GM18858 (cell line): ENCODE data around the gene DET1.
"Not testable (repeated sequence)": the region's sequence is repeated elsewhere in the genome, so short reads cannot be mapped to it uniquely, and the experiment has no call there.

Experiments
- ATAC-seq: cut with Tn5 transposase; IDR thresholded peaks from one replicate; pipeline ENCODE4 v1.9.1; 2021; ENCODE audit not compliant: unreplicated experiment

DET1 gene

DNA sequence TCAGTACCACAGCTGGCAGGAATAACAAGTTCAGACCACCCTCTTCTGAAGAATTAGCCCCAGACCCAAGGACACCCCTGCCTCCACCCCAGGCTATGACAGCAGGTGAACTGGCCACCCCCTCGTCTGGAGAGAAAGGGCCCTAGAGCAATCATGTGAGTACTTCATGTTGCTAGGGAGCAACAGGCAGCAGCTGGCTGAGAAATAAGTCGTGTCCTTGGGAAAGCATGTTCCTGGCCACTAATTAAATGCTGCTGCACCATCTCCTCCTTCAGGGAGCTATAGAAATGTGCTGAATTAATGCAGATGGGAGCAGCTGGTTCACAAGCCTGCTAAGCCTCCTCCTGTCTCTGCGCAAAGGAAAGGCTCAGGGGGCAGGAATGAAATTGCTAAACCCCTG lies 47.5 kb downstream of the DET1 start:
- ATAC-seq = no peak

DNA sequence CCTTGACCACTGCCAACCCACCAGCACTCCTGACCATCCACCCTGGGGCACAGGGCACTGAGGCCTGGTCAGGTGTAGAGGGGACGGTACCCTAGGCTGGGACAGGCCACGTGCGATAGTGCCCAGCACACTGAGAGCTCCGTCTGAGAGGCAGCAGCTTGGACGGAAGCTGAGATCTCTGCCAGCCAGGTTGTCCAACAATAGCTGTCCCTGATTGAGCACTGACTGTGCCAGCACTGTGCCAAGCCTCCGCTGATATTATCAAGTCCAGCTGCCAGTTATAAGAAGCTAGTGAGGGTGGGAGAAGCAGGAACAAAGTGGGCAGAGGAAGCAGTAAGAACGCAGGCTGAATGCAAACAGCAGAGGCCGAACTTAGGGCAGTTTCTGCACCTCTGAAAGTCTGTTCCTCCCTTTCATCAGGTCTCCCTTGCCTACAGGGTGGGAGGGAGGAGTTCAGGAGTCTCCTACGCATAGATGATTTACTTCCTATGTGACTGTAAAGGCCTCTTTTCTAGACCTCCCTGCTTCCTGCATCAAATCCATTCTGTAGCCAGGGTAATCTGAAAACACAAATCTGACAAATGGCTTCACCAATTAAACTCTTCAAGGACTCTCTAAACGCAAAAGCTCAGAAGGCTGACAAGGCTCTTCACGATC lies 49.2 kb downstream of the DET1 start:
- ATAC-seq = no peak

DNA sequence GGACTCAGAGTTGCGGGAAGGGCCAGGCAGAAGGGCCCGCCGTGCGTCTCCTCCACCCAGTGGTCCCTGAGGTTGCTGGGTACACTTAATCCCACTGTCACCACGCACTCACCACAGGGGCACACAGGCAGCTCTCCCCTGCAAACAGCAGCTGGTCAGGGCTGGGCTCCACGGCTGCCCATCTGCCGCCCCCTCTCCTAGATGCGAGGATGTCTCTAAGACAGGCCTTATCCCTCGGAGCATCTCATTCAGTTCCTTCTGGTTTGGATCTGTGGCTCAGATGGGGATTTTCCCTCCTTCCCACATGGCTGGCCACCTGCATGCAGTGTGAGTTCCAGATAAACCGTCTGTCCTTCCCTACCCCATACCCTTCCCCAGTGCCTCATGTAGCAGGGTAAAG lies 52.6 kb downstream of the DET1 start:
- ATAC-seq = no peak

DNA sequence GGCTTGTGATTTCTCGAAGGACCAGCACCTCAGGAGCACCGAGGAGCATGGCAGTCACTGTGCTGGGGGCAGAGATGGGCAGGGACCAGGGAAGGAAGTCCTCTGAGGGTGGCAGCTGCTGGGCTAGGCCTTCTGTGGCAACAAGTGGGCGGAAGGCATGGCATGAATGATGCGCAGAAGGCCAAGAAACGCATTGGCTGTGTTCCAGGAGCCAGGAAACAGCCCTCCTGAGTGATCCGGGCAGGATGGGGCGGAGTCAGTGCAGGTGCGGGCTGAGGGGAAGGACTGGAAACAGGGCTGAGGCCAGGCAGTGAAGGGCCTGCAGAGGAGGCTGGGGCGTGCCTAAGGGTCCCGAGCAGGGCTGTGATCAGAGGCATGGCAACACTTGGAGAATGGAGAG lies 55.3 kb downstream of the DET1 start:
- no peak for ATAC-seq

DNA sequence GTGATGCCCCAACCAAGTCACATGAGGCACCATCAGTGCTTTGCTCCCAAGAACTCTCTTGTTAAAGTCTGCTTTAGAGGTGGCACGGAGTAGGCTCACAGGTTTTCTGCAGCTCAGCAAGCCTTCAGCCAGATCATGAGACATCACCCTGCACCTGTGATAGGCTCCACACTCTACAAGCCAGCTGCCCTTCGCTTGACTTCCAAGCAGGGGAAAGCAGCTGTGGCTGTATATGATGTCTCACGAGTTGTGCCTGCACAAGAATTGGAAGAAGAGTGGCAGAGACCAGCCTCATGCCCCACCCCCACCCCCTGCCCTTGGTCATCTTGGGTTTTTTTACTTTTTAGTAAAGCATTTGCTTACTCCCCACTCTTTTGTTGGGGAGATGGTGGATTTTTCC lies 56.4 kb downstream of the DET1 start:
- ATAC-seq = no peak

DNA sequence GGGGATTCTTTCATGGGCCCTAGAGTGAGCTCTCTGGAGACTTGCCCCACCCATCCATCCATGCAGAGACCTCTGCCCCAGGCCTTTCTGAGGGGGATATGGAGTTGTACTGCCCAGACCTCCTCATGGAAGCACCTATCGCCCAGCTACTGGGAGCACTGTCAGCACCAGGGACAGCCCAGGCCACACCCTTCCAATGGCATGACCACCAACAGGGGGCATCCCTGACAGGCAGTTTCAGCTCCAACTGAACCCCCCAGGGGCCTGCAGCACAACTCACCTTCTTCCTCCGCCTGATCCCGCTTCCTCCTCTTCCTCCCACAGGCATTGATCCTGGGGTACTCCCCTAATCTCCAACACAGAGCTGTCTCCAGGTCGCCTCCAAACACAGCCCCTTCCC lies 57.2 kb downstream of the DET1 start:
- ATAC-seq = no peak

DNA sequence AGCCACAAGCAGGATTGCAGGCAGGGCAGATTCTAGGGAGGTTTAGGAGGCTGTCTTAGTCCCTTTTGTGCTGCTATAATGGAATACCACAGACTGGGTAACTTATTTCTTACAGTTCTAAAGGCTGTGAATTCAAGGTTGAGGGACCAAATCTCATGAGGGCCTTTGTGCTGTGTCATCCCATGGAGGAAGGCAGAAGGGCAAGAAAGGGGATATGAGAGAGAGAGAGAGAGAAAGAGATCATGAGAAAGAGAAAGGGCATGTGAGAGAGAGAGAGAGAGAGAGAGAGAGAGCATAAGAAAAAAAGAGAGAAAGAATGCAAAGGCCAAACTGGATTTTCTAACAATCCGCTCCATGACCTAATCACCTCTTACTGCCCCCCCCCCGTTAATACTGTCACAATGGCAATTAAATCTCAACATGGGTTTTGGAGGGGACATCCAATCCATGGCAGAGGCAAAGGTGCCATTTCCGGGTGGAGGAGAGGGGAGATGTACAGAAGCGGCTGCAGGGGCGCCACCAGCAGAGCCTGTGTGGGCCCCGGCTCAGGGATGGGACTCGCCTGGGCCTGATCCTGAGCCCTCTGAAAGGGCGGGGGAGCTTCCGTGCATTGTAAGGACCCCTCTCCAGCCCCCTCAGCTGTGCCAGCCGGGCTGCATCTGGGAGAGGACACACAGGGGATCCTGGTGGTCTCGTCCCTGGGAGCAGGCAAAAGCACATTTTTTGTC lies 58.5 kb downstream of the DET1 start:
- no peak for ATAC-seq

DNA sequence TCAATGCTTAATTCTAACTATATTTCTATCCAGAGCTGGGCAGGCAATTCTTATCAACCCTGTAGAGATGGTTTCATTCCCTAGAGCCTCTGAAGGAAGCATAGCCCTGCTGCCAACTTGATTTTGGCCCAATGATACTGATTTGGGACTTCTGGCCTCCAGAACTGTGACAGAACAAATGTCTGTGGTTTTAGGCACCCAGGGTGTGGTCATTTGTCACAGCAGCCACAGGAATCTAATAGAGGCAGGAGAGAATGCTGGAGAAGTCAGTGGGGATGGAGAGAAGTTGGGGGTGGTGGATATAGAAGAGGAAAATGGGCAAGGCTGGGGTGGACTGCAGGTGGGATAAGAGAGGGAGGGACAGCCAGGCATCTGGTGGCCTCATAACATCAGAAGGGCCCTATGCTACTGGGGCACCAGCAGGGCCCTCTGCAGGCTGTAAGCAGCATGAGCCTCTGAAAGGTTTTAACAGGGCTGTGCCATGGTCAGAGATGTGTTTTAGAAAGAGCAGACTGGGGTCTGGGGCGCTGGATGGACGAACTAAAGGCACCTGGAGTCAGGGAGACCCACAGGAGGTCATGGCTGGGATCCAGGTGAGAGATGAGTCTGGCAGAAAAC lies 59.2 kb downstream of the DET1 start:
- ATAC-seq = no peak

DNA sequence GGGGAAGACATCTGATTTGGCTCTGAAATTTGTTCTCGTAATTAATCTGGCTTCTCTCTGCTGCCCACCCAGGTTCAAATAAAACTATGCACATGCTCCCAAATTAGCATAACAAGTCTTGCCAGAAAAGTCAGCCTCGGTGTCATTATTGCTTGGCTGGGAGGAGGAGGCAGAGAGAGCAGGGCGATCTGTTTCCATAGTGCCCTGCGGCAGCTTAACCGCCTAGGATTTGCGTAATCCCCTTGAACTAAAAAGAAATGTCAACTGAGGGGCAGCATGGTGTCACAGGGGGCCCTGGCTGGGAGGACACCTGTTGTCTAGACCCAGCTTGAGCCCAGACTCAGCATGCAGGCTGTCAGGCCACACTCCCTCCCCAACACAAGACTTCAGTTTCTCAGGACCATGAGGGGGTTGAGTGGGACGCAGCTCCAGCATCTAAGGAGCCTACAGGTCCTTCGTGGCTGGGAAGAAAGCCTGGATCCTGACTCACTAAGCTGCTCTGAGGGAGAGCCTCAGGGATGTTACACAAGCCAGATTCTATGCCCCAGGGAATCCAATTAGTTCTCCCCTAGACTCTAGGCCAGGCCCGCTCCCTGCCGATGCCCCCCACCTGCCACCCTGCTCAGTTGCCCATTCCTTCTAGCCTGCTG lies 61.7 kb downstream of the DET1 start:
- no peak for ATAC-seq

DNA sequence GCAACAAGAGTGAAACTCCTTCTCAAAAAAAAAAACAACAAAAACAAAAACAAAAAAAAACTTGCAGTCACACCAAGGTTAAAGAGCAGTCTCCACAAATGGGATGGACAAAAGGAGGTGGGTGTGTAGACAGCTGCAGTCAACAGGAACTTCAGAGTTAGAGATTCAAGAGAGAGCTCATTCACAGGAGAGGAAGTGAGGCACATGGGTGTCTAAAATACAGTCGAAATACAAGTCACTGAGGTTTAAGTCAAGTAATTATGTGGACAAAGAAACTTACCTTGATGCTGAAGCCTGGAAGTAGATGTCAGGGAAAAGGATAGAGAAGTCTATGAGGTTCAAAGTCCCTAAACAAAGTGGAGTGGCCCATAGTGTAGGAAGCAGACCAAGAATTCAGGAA lies 64.2 kb downstream of the DET1 start:
- ATAC-seq = no peak

DNA sequence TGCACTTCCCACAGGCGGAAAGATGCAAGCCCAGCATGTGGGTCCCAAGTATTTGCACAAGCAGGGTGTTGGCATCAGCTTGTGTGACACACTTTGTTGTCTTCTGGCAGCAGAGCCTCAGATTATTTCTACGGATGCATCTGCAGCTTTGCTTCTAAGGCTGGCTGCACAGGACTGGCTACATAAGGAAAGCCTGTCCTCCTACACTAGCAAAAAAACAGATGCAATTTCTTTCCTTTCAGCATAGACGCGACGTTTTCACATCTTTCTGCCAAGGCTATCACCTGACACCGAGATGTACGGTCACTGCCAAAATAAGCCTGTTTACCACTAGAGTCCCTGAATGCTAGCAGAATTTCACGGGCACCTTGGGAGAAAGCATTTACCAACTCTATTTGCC lies 65.5 kb downstream of the DET1 start:
- no peak for ATAC-seq

DNA sequence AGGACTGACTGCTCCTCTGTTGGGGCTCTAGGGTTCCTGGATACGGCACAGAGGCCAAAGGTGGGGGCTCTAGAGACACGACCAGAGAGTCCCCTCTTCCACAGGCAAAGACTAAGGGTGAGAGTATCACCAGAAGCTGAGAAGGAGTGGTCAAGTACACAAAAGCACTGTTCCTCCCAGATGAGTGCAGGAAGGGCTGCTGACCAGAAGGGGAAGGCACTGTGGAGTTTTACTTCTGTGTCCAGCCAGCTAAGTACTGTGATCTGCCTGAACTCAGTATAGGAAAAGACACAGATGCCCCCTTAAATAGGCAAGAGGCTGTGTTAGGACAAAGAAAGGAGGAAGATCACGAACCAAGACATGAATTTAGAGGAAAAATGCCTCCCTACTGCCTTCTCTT lies 67.3 kb downstream of the DET1 start:
- no peak for ATAC-seq

DNA sequence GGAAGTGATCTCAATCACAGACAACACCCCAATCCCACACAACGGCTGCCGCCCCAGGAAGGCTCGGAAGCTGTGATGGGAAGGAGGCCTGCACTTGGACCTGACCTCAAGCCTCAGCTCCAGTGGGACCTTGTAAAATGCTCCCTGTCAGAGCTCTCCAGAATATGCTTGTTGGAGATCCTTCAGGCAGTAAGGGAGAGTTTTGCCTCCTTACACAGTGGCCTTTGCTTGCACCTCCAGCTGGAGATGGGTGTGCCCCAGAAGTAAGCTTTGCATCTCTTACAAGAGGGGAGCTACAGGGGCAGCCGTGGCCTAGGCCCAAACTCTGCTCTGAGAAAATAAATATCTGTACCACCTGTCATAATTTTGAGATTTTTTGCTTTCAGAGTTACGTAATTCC lies 68.6 kb downstream of the DET1 start:
- no peak for ATAC-seq

DNA sequence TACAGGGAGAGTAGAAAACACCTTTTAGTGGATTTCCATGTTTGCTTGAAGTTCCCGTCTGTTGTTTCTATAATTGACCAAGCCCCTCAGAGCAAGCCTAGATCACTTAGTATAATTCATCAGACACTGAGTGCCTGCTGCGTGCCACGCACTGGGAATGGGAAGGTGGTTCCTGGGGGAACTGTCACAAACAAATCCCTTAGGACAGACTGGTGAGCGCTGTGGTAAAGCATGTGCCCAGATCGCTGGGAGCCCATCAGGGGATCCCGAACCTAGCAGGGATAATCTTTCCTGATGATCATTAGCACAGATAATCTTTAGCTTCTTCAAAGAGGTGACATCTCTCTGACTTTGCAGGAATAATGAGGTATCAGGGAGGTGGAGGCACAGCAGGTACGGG lies 69.4 kb downstream of the DET1 start:
- no peak for ATAC-seq

DNA sequence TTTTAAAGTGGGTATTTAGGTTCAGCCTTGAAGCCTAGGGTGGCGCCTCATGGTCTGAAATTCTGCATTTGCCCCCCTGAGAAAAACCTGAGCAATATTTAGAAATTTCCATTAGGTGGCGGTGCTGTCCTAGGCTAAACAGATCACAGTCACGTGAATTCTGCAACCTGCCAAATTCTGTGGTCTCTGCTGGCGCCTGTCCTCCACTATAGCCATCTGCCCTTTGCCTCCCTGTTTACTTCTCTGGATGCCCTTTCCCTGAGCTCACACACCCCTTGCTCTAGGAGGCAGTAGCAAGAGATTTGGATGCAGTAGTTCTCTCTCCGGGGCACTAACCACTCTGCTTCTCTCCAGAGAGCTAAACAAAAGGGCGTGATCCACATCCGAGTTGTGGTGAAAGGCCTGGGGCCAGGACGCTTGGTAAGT lies 69.8 kb downstream of the DET1 start:
- ATAC-seq = no peak

DNA sequence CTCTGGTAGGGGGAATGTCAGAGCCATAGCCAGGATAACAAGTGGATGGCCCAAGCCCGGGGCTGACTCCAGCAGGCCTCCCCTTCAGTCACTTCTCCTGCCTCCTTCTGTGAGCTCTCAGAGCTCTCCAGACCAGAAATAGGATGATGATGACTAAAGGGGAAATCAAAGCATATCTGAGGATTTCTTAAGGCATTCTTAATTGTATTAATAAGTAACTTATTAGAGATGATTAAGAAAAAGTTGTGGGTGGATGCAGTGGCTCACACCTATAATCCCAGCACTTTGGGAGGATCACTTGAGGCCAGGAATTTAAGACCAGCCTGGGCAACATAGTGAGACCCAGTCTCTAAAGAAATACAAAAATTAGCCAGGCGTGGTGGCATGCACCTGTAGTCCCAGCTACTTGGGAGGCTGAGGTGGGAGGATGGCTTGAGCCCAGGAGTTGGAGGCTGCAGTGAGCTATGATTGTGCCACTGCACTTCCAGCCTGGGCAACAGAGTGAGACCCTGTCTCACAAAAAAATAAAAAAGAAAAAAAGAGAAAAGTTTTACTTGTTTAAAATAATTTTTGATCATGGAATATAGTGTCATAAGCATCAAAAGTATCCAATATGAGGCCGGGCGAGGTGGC lies 72.7 kb downstream of the DET1 start:
- ATAC-seq = not testable (repeated sequence)

DNA sequence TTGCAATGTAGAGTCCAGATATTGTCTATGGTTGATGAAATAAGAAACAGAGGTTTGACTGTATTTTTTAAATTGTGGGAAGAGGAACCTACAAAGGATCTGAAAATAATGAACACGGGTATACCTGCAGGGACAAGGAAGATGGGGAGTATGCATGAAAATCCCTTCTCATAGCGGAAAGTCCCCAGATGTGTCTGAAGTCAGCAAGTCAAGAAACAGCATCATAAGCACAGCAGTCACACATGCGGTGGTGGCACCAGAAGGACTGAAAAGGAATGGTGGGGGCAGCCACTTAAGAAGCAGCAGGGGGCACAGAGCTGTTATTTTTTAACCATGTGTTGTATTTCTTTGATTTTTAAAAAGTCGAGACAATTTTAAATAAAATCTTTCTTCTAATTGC lies 74.3 kb downstream of the DET1 start:
- no peak for ATAC-seq

DNA sequence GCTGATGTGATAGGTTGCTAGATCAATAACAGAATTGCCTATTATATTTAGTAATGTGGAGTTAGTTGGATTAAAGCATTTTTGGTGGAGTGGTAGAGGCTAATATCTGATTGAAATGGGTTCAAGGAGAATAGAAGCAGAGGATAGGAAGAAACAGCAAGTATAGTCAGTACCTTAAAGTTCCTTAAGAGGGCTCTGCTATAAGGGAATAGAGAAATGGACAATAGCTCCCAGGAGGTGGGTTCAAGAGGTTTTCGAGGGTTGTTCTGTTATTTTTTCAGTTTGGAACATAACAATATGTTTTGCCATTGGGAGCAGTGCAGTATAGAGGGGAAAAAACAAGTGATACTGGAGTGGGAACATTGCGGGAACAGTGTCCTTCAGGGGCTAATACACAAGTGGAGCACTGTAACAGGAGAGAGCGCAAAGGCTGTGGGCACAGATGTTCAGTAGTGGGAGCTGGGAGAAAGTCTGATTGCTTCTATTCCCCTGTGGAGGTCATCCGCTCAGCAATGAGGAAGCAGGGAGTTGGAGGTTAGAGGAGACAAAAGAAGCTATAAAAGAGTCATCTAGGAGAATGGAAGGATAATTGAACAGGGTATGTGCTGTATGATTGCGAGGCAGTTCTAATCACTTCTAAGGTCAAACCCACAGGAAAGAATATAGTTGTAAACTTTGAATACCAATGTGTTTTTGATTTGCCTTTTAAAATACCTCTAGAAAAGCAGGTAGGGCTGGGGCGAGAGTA lies 75.7 kb downstream of the DET1 start:
- ATAC-seq = no peak

DNA sequence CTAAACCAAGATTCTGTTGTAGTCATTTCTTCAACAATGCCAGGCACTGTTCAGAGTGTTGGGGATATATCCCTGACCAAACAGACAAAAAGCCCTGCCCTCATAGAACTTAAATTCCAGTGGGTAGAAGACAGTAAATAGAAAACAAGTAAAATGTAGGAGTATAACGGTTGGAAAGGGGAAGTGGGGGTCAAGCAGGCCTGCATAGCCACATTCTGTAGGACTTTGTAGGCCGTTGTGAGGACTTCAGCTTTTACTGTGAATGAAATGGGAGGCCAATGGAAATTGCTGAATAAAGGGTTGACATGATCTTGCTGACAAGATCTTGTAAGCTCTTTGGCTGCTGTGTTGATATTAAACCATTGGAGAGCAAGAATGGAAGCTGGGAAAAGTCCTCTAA lies 77.2 kb downstream of the DET1 start:
- ATAC-seq = no peak

DNA sequence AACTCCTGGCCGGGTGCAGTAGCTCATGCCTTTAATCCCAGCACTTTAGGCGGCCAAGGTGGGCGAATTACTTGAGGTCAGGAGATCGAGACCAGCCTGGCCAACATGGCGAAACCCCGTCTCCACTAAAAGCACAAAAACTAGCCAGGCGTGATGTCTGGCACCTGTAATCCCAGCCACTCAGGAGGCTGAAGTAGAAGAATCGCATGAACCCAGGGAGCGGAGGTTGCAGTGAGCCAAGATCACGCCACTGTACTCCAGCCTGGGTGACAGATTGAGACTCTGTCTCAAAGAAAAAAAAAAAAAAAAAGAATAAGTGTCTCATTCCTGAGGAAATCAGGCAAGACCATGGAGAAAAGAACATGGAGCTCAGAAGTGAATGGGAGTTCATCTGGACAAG lies 77.8 kb downstream of the DET1 start:
- ATAC-seq = not testable (repeated sequence)
